ENCODE data around the gene COL2A1. TPM values are rescaled to one million over a fixed set of nuclear protein-coding genes. Genes with fewer than 3 reads are reported as not detected.

The COL2A1 gene
- total RNA-seq, 3 donors from 2014 or later (not counting 1 experiment from before 2014, with no cell fraction given): not detected

DNA sequence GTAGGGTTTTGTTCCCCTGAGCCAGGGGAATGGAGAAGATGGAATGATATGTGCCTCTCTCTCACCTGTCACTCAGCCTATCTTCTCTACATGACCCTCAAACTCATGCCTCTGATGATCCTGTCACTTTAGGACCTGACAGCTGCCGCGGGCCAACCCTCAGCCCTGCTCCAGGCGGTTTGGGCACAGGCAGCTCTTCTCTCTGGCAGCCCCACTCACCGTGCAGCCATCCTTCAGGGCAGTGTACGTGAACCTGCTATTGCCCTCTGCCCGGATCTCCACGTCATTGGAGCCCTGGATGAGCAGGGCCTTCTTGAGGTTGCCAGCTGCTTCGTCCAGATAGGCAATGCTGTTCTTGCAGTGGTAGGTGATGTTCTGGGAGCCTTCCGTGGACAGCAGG lies 30.4 kb downstream of the COL2A1 start:
- Histone ChIP-seq H3K9me3 (ENCODE audit: control insufficient read depth, insufficient read depth, low read length) (no peaks in the 10 kb centered on the region), H3K4me3 (ENCODE audit: low read length) (no peak overlapping the region), H3K36me3 (ENCODE audit: control insufficient read depth, insufficient read depth, low read length) (peaks cover 2% of the 10 kb centered on the region), H3K27me3 (ENCODE audit: control insufficient read depth, insufficient read depth, low read length) (no peaks in the 10 kb centered on the region), H3K27ac (ENCODE audit: low read length) (no peak overlapping the region), H3K4me1 (ENCODE audit: control insufficient read depth, insufficient read depth, low read length) (no peaks in the 10 kb centered on the region)
- H3K4me1 Mint-ChIP-seq: no peaks in the 10 kb centered on the region
- intact Hi-C loops (cut with micrococcal nuclease): no loop called here
- H3K9me3 Mint-ChIP-seq: no peaks in the 10 kb centered on the region
- DNase-seq (no peak), ATAC-seq (no peak)
- H3K36me3 Mint-ChIP-seq: no peaks in the 10 kb centered on the region
- TF ChIP-seq, protein P1, sequence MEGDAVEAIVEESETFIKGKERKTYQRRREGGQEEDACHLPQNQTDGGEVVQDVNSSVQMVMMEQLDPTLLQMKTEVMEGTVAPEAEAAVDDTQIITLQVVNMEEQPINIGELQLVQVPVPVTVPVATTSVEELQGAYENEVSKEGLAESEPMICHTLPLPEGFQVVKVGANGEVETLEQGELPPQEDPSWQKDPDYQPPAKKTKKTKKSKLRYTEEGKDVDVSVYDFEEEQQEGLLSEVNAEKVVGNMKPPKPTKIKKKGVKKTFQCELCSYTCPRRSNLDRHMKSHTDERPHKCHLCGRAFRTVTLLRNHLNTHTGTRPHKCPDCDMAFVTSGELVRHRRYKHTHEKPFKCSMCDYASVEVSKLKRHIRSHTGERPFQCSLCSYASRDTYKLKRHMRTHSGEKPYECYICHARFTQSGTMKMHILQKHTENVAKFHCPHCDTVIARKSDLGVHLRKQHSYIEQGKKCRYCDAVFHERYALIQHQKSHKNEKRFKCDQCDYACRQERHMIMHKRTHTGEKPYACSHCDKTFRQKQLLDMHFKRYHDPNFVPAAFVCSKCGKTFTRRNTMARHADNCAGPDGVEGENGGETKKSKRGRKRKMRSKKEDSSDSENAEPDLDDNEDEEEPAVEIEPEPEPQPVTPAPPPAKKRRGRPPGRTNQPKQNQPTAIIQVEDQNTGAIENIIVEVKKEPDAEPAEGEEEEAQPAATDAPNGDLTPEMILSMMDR (IDR thresholded peaks at IDR 0.05): no peak
- H3K27me3 Mint-ChIP-seq (ENCODE audit: low read depth in 2 of 2): peaks cover 0 to 5% of the 10 kb centered on the region in 2 donors
- no peak overlapping the region for H3K27ac Mint-ChIP-seq
- 94% methylated on average over 9 of the region's 9 CpGs for WGBS (ENCODE audit: insufficient coverage)
- H3K4me3 Mint-ChIP-seq: no peak overlapping the region

DNA sequence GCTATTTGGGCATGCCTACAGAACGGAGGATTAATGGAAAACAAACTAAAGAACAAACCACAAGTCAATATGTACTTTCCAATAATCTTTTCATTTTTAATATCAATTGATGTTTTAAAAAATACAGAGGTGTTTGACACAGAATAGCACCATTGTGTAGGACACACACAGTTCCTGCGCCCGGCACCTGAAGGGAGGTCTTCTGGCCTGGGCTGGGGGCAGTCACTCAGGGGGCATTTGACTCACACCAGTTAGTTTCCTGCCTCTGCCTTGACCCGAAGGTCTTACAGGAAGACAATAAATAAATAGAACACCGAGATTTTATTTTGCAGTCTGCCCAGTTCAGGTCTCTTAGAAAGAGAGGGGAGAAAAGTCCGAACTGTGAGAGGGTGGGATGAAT lies 31.4 kb downstream of the COL2A1 start:
- H3K4me3 Mint-ChIP-seq: no peak overlapping the region
- H3K27ac ChIP-seq (ENCODE audit: low read length): no peak overlapping the region
- DNase-seq (no peak), ATAC-seq (no peak)
- no peak overlapping the region for H3K4me3 ChIP-seq (ENCODE audit: low read length)
- 97% methylated on average over 5 of the region's 6 CpGs for whole genome bisulfite sequencing (ENCODE audit: insufficient coverage)
- H3K27me3 ChIP-seq (ENCODE audit: control insufficient read depth, insufficient read depth, low read length): no peaks in the 10 kb centered on the region
- H3K27ac Mint-ChIP-seq: no peak overlapping the region
- H3K9me3 Mint-ChIP-seq: no peaks in the 10 kb centered on the region
- H3K4me1 ChIP-seq (ENCODE audit: control insufficient read depth, insufficient read depth, low read length): no peaks in the 10 kb centered on the region
- peaks cover 5% of the 10 kb centered on the region for H3K36me3 ChIP-seq (ENCODE audit: control insufficient read depth, insufficient read depth, low read length)
- TF ChIP-seq, protein P1 (IDR thresholded peaks at IDR 0.05): no peak
- H3K36me3 Mint-ChIP-seq: no peaks in the 10 kb centered on the region
- intact Hi-C loops (cut with micrococcal nuclease): no loop called here
- H3K9me3 ChIP-seq (ENCODE audit: control insufficient read depth, insufficient read depth, low read length): no peaks in the 10 kb centered on the region
- peaks cover 0 to 4% of the 10 kb centered on the region in 2 donors for H3K27me3 Mint-ChIP-seq (ENCODE audit: low read depth in 2 of 2)
- H3K4me1 Mint-ChIP-seq: no peaks in the 10 kb centered on the region

DNA sequence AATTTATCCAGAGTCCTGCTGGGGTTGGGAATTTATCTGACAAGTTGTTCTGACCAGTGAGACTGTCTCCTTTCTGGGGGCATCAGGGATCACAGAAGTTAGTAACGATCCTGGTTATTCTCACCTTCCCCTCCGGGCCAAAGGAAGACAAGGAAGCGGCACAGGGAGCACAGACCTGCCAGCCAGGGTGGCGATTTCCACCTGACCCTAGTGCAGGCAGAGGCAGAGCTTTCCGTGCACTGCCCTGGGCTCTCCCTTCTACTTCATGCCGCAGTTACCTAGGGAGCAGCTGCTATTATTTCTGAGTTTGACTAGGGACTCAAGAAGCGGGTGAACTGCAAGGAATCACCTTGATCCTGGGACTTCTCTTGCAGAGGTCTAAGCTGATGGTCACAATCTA lies 33.4 kb downstream of the COL2A1 start:
- no peaks in the 10 kb centered on the region for H3K9me3 ChIP-seq (ENCODE audit: control insufficient read depth, insufficient read depth, low read length)
- DNase-seq (no peak), ATAC-seq (no peak)
- 95% methylated on average over 7 of the region's 7 CpGs for WGBS (ENCODE audit: insufficient coverage)
- Mint-ChIP-seq H3K9me3 (no peaks in the 10 kb centered on the region), H3K4me1 (peaks cover 0 to 9% of the 10 kb centered on the region in 2 donors), H3K27me3 (ENCODE audit: low read depth in 2 of 2) (no peaks in the 10 kb centered on the region), H3K4me3 (no peak overlapping the region), H3K27ac (no peak overlapping the region), H3K36me3 (no peaks in the 10 kb centered on the region)
- intact Hi-C loops (cut with micrococcal nuclease): no loop called here
- no peak overlapping the region for H3K27ac ChIP-seq (ENCODE audit: low read length)
- no peak overlapping the region for H3K4me3 ChIP-seq (ENCODE audit: low read length)
- H3K36me3 ChIP-seq (ENCODE audit: control insufficient read depth, insufficient read depth, low read length): peaks cover 5% of the 10 kb centered on the region
- no peaks in the 10 kb centered on the region for H3K27me3 ChIP-seq (ENCODE audit: control insufficient read depth, insufficient read depth, low read length)
- H3K4me1 ChIP-seq (ENCODE audit: control insufficient read depth, insufficient read depth, low read length): no peaks in the 10 kb centered on the region
- TF ChIP-seq, protein P1 (IDR thresholded peaks at IDR 0.05): no peak

DNA sequence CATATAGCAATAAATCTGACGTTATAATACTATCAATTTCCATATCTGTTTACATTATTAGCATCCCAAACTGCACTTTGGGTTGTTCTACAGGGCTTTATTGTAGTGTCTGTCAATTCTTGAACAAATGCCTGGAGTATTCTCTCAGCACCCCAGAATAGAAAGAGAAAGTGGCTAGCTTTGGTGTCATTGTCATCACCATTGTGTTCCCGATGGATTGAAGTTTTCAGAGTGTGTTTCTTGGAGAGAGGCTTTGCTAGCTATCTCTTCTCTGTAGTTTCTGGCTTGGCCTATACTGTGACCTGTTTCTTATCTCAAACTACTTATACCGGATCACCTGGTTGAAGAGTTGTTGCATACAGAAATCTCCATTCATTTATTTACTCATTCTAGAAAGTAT lies 34.4 kb downstream of the COL2A1 start:
- Mint-ChIP-seq H3K4me1 (peaks cover 0 to 18% of the 10 kb centered on the region in 2 donors), H3K27me3 (ENCODE audit: low read depth in 2 of 2) (no peaks in the 10 kb centered on the region), H3K9me3 (no peaks in the 10 kb centered on the region), H3K4me3 (no peak overlapping the region), H3K36me3 (no peaks in the 10 kb centered on the region), H3K27ac (no peak overlapping the region)
- intact Hi-C loops (cut with micrococcal nuclease): no loop called here
- no peak overlapping the region for H3K4me3 ChIP-seq (ENCODE audit: low read length)
- WGBS (ENCODE audit: insufficient coverage): 100% methylated on average over 1 of the region's 3 CpGs
- DNase-seq (no peak), ATAC-seq (no peak)
- H3K36me3 ChIP-seq (ENCODE audit: control insufficient read depth, insufficient read depth, low read length): peaks cover 5% of the 10 kb centered on the region
- H3K9me3 ChIP-seq (ENCODE audit: control insufficient read depth, insufficient read depth, low read length): no peaks in the 10 kb centered on the region
- TF ChIP-seq, protein P1 (IDR thresholded peaks at IDR 0.05): no peak
- H3K27ac ChIP-seq (ENCODE audit: low read length): no peak overlapping the region
- no peaks in the 10 kb centered on the region for H3K27me3 ChIP-seq (ENCODE audit: control insufficient read depth, insufficient read depth, low read length)
- H3K4me1 ChIP-seq (ENCODE audit: control insufficient read depth, insufficient read depth, low read length): no peaks in the 10 kb centered on the region
